MM.1S (cell line): ENCODE results near the gene VCL.

Experiments
- DNase-seq: peaks from one replicate; pipeline ENCODE4 v3.0.0-alpha.2; 2015
- H2AFZ ChIP-seq: fragments of 300-600 bp; sonication (generic); 2 replicates; pipeline ENCODE4 v1.6.0; 2016; ENCODE audit warnings: antibody characterized with exemption, low read length
- H3F3A ChIP-seq: fragments of 300-600 bp; sonication (generic); 2 replicates; pipeline ENCODE4 v1.6.1; 2016; ENCODE audit warnings: mild to moderate bottlenecking, antibody characterized with exemption, low read length, moderate library complexity, mixed read lengths; ENCODE audit not compliant: insufficient read depth
- H3K27ac ChIP-seq: fragments of 300-600 bp; sonication (generic); 2 replicates; pipeline ENCODE4 v1.5.1; 2016; ENCODE audit warnings: mild to moderate bottlenecking, low read length
- H3K27me3 ChIP-seq: fragments of 300-600 bp; sonication (generic); replicated peaks from 2 replicates; pipeline ENCODE4 v1.6.0; 2016; ENCODE audit warnings: low read length; ENCODE audit not compliant: insufficient read depth
- H3K36me3 ChIP-seq: fragments of 300-600 bp; sonication (generic); replicated peaks from 2 replicates; pipeline ENCODE4 v1.6.1; 2016; ENCODE audit warnings: mild to moderate bottlenecking, low read length, mixed read lengths; ENCODE audit not compliant: insufficient read depth
- H3K4me1 ChIP-seq: fragments of 300-600 bp; sonication (generic); 2 replicates; pipeline ENCODE4 v1.6.1; 2016; ENCODE audit warnings: low read length, mixed read lengths
- H3K4me2 ChIP-seq: fragments of 300-600 bp; sonication (generic); 2 replicates; pipeline ENCODE4 v1.6.0; 2016; ENCODE audit warnings: low read depth, low read length
- H3K4me3 ChIP-seq: fragments of 300-600 bp; sonication (generic); 2 replicates; pipeline ENCODE4 v1.5.1; 2016; ENCODE audit warnings: low read length, mixed read lengths
- H3K79me2 ChIP-seq: fragments of 300-600 bp; sonication (generic); 2 replicates; pipeline ENCODE4 v1.6.1; 2016; ENCODE audit warnings: mixed run types, low read length, mixed read lengths
- H3K9ac ChIP-seq: fragments of 300-600 bp; sonication (generic); 2 replicates; pipeline ENCODE4 v1.6.1; 2016; ENCODE audit warnings: low read length, mixed read lengths
- H3K9me2 ChIP-seq: fragments of 300-600 bp; sonication (generic); replicated peaks from 2 replicates; pipeline ENCODE4 v1.6.1; 2016; ENCODE audit warnings: mild to moderate bottlenecking, low read length, mixed read lengths; ENCODE audit not compliant: insufficient read depth
- H3K9me3 ChIP-seq: fragments of 300-600 bp; sonication (generic); replicated peaks from 2 replicates; pipeline ENCODE4 v1.6.1; 2016; ENCODE audit warnings: mild to moderate bottlenecking, low read length, mixed read lengths; ENCODE audit not compliant: insufficient read depth
- H4K20me1 ChIP-seq: fragments of 300-600 bp; sonication (generic); 2 replicates; pipeline ENCODE4 v1.6.1; 2016; ENCODE audit warnings: mild to moderate bottlenecking, low read length, moderate library complexity, mixed read lengths; ENCODE audit not compliant: insufficient read depth
- EZH2 ChIP-seq: fragments of 300-600 bp; sonication (generic); optimal IDR thresholded peaks from 2 replicates; pipeline ENCODE3; 2017; ENCODE audit warnings: low read depth, mild to moderate bottlenecking, antibody characterized with exemption, low read length, mixed read lengths
- EZH2phosphoT487 ChIP-seq: fragments of 300-600 bp; sonication (generic); IDR thresholded peaks from 2 replicates; pipeline ENCODE4 v1.6.1; 2018; ENCODE audit warnings: antibody characterized with exemption, low read length
- TF ChIP-seq, protein P1 (sequence below): fragments of 300-600 bp; sonication (generic); IDR thresholded peaks from 2 replicates; pipeline ENCODE4 v1.5.1; 2016; ENCODE audit warnings: antibody characterized with exemption, low read length, mixed read lengths

VCL gene

DNA sequence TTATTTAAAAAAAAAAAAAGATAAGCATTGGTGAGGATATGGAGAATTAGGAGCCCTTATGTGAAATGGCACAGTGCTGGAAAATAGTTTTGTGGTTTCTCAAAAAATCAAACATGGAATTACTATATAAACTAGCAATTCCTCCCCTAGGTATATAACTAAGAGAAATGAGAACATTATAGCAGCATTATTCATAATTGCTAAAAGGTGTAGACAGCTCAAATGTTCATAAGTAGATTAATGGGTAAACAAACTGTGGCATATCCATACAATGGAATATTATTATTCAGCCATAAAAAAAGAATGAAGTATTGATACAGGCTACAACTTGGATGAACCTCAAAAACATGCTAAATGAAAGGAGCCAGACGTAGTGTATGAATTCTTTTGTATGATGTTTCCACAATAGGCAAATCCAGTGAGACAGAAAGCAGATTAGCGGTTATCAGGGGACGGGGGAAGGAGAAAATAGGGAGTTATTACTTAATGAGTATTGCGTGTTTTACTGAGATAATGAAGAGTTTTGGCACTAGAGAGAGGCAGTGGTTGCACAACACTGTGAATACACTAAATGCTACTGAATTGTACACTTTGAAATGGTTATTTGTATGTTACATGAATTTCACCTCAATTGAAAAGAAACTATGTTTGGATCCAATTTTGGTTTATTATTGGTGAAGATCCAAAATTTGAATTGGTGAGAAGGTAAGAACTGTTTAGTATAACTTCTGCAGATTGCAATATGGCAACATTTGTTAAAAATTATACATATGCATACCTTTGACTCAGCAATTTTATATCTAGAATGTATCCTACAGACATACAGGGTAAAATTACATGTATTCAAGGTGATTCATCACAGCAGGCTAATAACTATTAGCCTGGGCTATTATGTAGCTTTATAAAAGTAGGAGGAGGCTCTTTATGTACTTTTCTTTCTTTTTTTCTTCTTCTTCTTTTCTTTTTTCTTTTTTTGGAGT is 69.7 kb downstream of the VCL start:
- Histone ChIP-seq H3K27me3 (no peaks in the 10 kb centered on the region), H4K20me1 (no peaks in the 10 kb centered on the region), H3F3A (no peaks in the 10 kb centered on the region), H3K4me1 (no peaks in the 10 kb centered on the region), H3K36me3 (no peaks in the 10 kb centered on the region), H3K9me3 (no peaks in the 10 kb centered on the region), H2AFZ (no peak overlapping the region), H3K4me2 (no peak overlapping the region), H3K27ac (no peak overlapping the region), H3K4me3 (no peak overlapping the region), H3K9ac (no peak overlapping the region), H3K79me2 (no peaks in the 10 kb centered on the region), H3K9me2 (no peaks in the 10 kb centered on the region)
- TF ChIP-seq EZH2: no peak
- no peak for TF ChIP-seq EZH2phosphoT487
- TF ChIP-seq, protein P1, sequence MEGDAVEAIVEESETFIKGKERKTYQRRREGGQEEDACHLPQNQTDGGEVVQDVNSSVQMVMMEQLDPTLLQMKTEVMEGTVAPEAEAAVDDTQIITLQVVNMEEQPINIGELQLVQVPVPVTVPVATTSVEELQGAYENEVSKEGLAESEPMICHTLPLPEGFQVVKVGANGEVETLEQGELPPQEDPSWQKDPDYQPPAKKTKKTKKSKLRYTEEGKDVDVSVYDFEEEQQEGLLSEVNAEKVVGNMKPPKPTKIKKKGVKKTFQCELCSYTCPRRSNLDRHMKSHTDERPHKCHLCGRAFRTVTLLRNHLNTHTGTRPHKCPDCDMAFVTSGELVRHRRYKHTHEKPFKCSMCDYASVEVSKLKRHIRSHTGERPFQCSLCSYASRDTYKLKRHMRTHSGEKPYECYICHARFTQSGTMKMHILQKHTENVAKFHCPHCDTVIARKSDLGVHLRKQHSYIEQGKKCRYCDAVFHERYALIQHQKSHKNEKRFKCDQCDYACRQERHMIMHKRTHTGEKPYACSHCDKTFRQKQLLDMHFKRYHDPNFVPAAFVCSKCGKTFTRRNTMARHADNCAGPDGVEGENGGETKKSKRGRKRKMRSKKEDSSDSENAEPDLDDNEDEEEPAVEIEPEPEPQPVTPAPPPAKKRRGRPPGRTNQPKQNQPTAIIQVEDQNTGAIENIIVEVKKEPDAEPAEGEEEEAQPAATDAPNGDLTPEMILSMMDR: no peak
- DNase-seq: no peak

DNA sequence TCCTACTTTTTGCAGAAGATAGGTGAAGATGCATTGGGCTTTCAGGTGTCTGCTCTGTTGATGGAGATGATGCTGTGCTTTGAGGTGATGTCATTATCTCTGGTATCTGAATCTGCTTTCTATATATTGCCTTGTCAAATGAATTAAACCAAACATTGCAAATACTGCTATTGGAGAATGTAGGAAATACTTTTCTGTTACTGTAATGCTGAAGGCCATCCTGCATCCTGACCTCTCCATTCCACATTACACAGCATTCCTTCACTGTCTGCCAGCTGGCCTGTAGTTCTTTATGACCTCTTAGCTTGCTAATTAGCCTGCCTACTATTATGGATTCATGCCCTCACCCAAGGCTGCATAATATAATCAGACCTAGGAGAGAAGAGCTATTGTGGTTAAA is 73.2 kb downstream of the VCL start:
- no peaks in the 10 kb centered on the region for H4K20me1 ChIP-seq
- no peak overlapping the region for H3K4me3 ChIP-seq
- DNase-seq: no peak
- H3K9me3 ChIP-seq: no peaks in the 10 kb centered on the region
- H2AFZ ChIP-seq: no peak overlapping the region
- H3K9ac ChIP-seq: no peak overlapping the region
- H3K79me2 ChIP-seq: no peaks in the 10 kb centered on the region
- no peaks in the 10 kb centered on the region for H3K36me3 ChIP-seq
- TF ChIP-seq EZH2: no peak
- no peak for TF ChIP-seq EZH2phosphoT487
- TF ChIP-seq, protein P1: no peak
- no peaks in the 10 kb centered on the region for H3K4me1 ChIP-seq
- no peak overlapping the region for H3K4me2 ChIP-seq
- H3K27ac ChIP-seq: no peak overlapping the region
- no peaks in the 10 kb centered on the region for H3K27me3 ChIP-seq
- no peaks in the 10 kb centered on the region for H3K9me2 ChIP-seq
- H3F3A ChIP-seq: no peaks in the 10 kb centered on the region

- H3K27me3 ChIP-seq: no peaks in the 10 kb centered on the region
- H3K27ac ChIP-seq: no peak overlapping the region
- H2AFZ ChIP-seq: no peak overlapping the region
- no peaks in the 10 kb centered on the region for H3K9me3 ChIP-seq
- no peaks in the 10 kb centered on the region for H3K36me3 ChIP-seq
- H3K4me1 ChIP-seq: no peaks in the 10 kb centered on the region
- no peaks in the 10 kb centered on the region for H4K20me1 ChIP-seq
- no peak for DNase-seq
- no peak overlapping the region for H3K4me2 ChIP-seq
- no peak for TF ChIP-seq EZH2
- TF ChIP-seq EZH2phosphoT487: no peak
- TF ChIP-seq, protein P1: no peak
- no peaks in the 10 kb centered on the region for H3K79me2 ChIP-seq
- H3K4me3 ChIP-seq: no peak overlapping the region
- H3K9ac ChIP-seq: no peak overlapping the region
- no peaks in the 10 kb centered on the region for H3F3A ChIP-seq
- no peaks in the 10 kb centered on the region for H3K9me2 ChIP-seq
Observed at GRCh38 chr10:74072503-74072902, 74.6 kb downstream of the VCL start.
